Activated CD4-positive, alpha-beta T cell treated with anti-CD3 and anti-CD28 coated beads, Interleukin-2, Interleukin-6, amounts not matched to agents 100 ng/mL and 50 ng/mL, durations not matched to agents 16 hours and 8 hours (primary cell): ENCODE measurements around the gene SNX25.
"Not testable (repeated sequence)": the region's sequence is repeated elsewhere in the genome, so short reads cannot be mapped to it uniquely, and the experiment has no call there.

Source experiments
- DNase-seq: peaks from one replicate; pipeline ENCODE4 v3.0.0-alpha.2; 2020

SNX25 gene

GRCh38 chr4:185309770-185310169 lies 100.4 kb downstream of the SNX25 start:
- DNase-seq = peak; percentile 30

GRCh38 chr4:185311113-185311888 lies 101.9 kb downstream of the SNX25 start:
- no peak for DNase-seq

- no peak for DNase-seq
Observed at GRCh38 chr4:185312699-185313098, 103.3 kb downstream of the SNX25 start.

- not testable (repeated sequence) for DNase-seq
Observed at GRCh38 chr4:185317462-185317861, 108.1 kb downstream of the SNX25 start.

GRCh38 chr4:185317880-185318279 lies 108.5 kb downstream of the SNX25 start:
- DNase-seq = no peak

GRCh38 chr4:185318679-185319078 lies 109.3 kb downstream of the SNX25 start:
- peak; percentile 57 for DNase-seq

- DNase-seq = no peak
Observed at GRCh38 chr4:185322803-185323202, 113.4 kb downstream of the SNX25 start.

- DNase-seq = no peak
Observed at GRCh38 chr4:185323606-185324005, 114.2 kb downstream of the SNX25 start.

GRCh38 chr4:185324361-185324760 lies 115.0 kb downstream of the SNX25 start:
- not testable (repeated sequence) for DNase-seq

- DNase-seq = not testable (repeated sequence)
Observed at GRCh38 chr4:185325721-185326120, 116.3 kb downstream of the SNX25 start.

- no peak for DNase-seq
Observed at GRCh38 chr4:185328586-185328985, 119.2 kb downstream of the SNX25 start.

GRCh38 chr4:185329879-185330510 lies 120.6 kb downstream of the SNX25 start:
- not testable (repeated sequence) for DNase-seq

- DNase-seq = peak; percentile 62
Observed at GRCh38 chr4:185332575-185333464, 123.4 kb downstream of the SNX25 start.

GRCh38 chr4:185334326-185334725 lies 124.9 kb downstream of the SNX25 start:
- no peak for DNase-seq

GRCh38 chr4:185335579-185335978 lies 126.2 kb downstream of the SNX25 start:
- no peak for DNase-seq

- peak; percentile 22 for DNase-seq
Observed at GRCh38 chr4:185339941-185340340, 130.5 kb downstream of the SNX25 start.

- DNase-seq = no peak
Observed at GRCh38 chr4:185341377-185341776, 132.0 kb downstream of the SNX25 start.

GRCh38 chr4:185341841-185342240 lies 132.4 kb downstream of the SNX25 start:
- DNase-seq = peak; percentile 72

- DNase-seq = peak; percentile 62
Observed at GRCh38 chr4:185343726-185344581, 134.6 kb downstream of the SNX25 start.

GRCh38 chr4:185344743-185345538 lies 135.5 kb downstream of the SNX25 start:
- peak; percentile 64 for DNase-seq

GRCh38 chr4:185346975-185347601 lies 137.7 kb downstream of the SNX25 start:
- DNase-seq = no peak
